HepG2 (cell line): ENCODE measurements around the gene MTOR. TPM values are rescaled to one million over a fixed set of nuclear protein-coding genes. Genes with fewer than 3 reads are reported as not detected.
"Not testable (repeated sequence)": the region's sequence is repeated elsewhere in the genome, so short reads cannot be mapped to it uniquely, and the experiment has no call there.

ENCODE experiments used
- ATAC-seq: fragments of 200-7000 bp; cut with Tn5 transposase; 3 replicates; pipeline ENCODE4 v1.9.1; 2020; ENCODE audit warnings: mild to moderate bottlenecking, moderate library complexity
- BruUV-seq: library from RNA; stranded (reverse); fragments of 400-500 nt; replicated peaks from 2 replicates; lab custom pipeline; 2021; lab: Mats Ljungman, UMichigan
- CTCF ChIA-PET: fragments of 300-600 bp; formaldehyde crosslinking; extraction: SDS; loops from one replicate; lab custom pipeline; 2021; ENCODE audit warnings: low total read pairs, inconsistent platforms, low intra/inter-chr PET ratio; lab: Yijun Ruan, JAX
- POLR2A ChIA-PET: fragments of 350-600 bp; sonication (Branson Sonifier 250); formaldehyde crosslinking; loops from one replicate; lab custom pipeline; 2020; ENCODE audit warnings: antibody characterized with exemption, inconsistent platforms; lab: Yijun Ruan, JAX
- DNase-seq: peaks from one replicate; pipeline ENCODE4 v3.0.0-alpha.2; 2015; ENCODE audit warnings: low spot score
- FAIRE-seq: peaks from 3 replicates; lab custom pipeline; 2011; peaks lifted over from hg19 to GRCh38; lab: Jason Lieb, UNC
- H2AFZ ChIP-seq: one replicate; pipeline ENCODE4 v1.6.1; 2011; ENCODE audit warnings: low read length, inconsistent platforms
- H3K27ac ChIP-seq: fragments of 300-600 bp; 3 replicates; pipeline ENCODE4 v1.8.0; 2011; ENCODE audit warnings: mixed run types, mild to moderate bottlenecking, mixed read lengths, low read length, inconsistent platforms; ENCODE audit not compliant: insufficient read depth; ENCODE audit errors: extremely low read length
- H3K27me3 ChIP-seq, 2 experiments: fragments of 200-600 bp in 1 of 2; 2 replicates in 1 of 2; 3 replicates in 1 of 2; pipeline versions ENCODE4 v1.6.0 to v1.8.0; 2011; ENCODE audit warnings: low read length in 2 of 2, mild to moderate bottlenecking in 2 of 2, moderate library complexity in 2 of 2, inconsistent platforms in 1 of 2; ENCODE audit not compliant: insufficient read depth in 2 of 2, control insufficient read depth in 1 of 2
- H3K36me3 ChIP-seq, 2 experiments: fragments of 200-600 bp in 1 of 2; replicated peaks in 1 of 2; 2 replicates in 1 of 2; 3 replicates in 1 of 2; pipeline versions ENCODE4 v1.5.1 to v1.8.0; 2011; ENCODE audit warnings: low read length in 2 of 2, inconsistent platforms in 1 of 2; ENCODE audit not compliant: insufficient read depth in 2 of 2, control insufficient read depth in 1 of 2
- H3K4me1 ChIP-seq: 2 replicates; pipeline ENCODE4 v1.5.1; 2012; ENCODE audit warnings: low read length, inconsistent platforms; ENCODE audit not compliant: insufficient read depth
- H3K4me2 ChIP-seq: 2 replicates; pipeline ENCODE4 v1.6.0; 2011; ENCODE audit warnings: low read depth, low read length, inconsistent platforms
- H3K4me3 ChIP-seq, 3 experiments: fragments of 200-600 bp in 1 of 3; sonication (generic), shearing (Covaris generic) in 1 of 3; replicated peaks in 1 of 3; 2 replicates each; pipeline ENCODE4 v1.5.1; 2011 to 2016; ENCODE audit warnings: low read length in 3 of 3, inconsistent platforms in 2 of 3, low read depth in 2 of 3, mild to moderate bottlenecking in 2 of 3, control low read depth in 1 of 3, mixed read lengths in 1 of 3; ENCODE audit not compliant: insufficient read depth in 1 of 3
- H3K79me2 ChIP-seq: one replicate; pipeline ENCODE4 v1.6.1; 2011; ENCODE audit warnings: low read length, inconsistent platforms; ENCODE audit not compliant: insufficient read depth
- H3K9ac ChIP-seq: 2 replicates; pipeline ENCODE4 v1.6.0; 2011; ENCODE audit warnings: mild to moderate bottlenecking, low read depth, low read length, inconsistent platforms; ENCODE audit not compliant: insufficient read depth
- H3K9me3 ChIP-seq: 2 replicates; pipeline ENCODE4 v1.5.1; 2012; ENCODE audit warnings: mild to moderate bottlenecking, low read length
- H4K20me1 ChIP-seq: 2 replicates; pipeline ENCODE4 v1.6.0; 2011; ENCODE audit warnings: inconsistent platforms, mild to moderate bottlenecking, low read length, moderate library complexity; ENCODE audit not compliant: insufficient read depth
- SATB2 ChIP-seq: sonication (generic); formaldehyde crosslinking; IDR thresholded peaks from 2 replicates; pipeline ENCODE4 v1.5.0; 2020; ENCODE audit warnings: missing genetic modification reagents
- SMAD1 ChIP-seq: sonication (generic); formaldehyde crosslinking; IDR thresholded peaks from 2 replicates; pipeline ENCODE4 v1.4.0; 2020; ENCODE audit warnings: missing genetic modification reagents, low read depth, mild to moderate bottlenecking, borderline replicate concordance
- ZBTB20 ChIP-seq: sonication (generic); formaldehyde crosslinking; IDR thresholded peaks from 2 replicates; pipeline ENCODE4 v1.8.1; 2023; ENCODE audit warnings: missing genetic modification reagents, low read depth, mild to moderate bottlenecking, borderline replicate concordance
- ZC3H13 ChIP-seq: sonication (generic); formaldehyde crosslinking; IDR thresholded peaks from 2 replicates; pipeline ENCODE4 v1.8.1; 2023; ENCODE audit warnings: mild to moderate bottlenecking, missing genetic modification reagents, moderate library complexity
- ZNF441 ChIP-seq: sonication (generic); formaldehyde crosslinking; IDR thresholded peaks from 2 replicates; pipeline ENCODE4 v1.7.0; 2021; ENCODE audit warnings: missing genetic modification reagents, borderline replicate concordance
- ZNF788 ChIP-seq: sonication (generic); formaldehyde crosslinking; IDR thresholded peaks from 2 replicates; pipeline ENCODE4 v1.5.0; 2020; ENCODE audit warnings: mild to moderate bottlenecking, missing genetic modification reagents, borderline replicate concordance
- WGBS: methylation state at CpG from one replicate; pipeline ENCODE4 v1.1.6; 2017; ENCODE audit warnings: low lambda C conversion rate; 5-methylcytosine and 5-hydroxymethylcytosine counted together
- in situ Hi-C: cut with HindIII; loops from 2 replicates; pipeline ENCODE4 v1.10.0; 2017; ENCODE audit warnings: low pct_unique_long_range_greater_than_20kb; ENCODE audit not compliant: extremely low pct_ligation_motif_present
- intact Hi-C: fragments of 100-400 bp; cut with micrococcal nuclease; formaldehyde crosslinking; loops from one replicate; pipeline ENCODE4 v1.10.0; 2022; ENCODE audit not compliant: unreplicated experiment
- polyA plus RNA-seq, 8 experiments: library from polyadenylated mRNA; depleted of rRNA in 3 of 8; stranded (reverse) in 7 of 8; unstranded in 1 of 8; fragments of >200 nt; fragmentation: Illumina TruSeq in 4 of 8; extraction: Trizol in 4 of 8; gene quantifications; 2 replicates each; pipeline versions ENCODE4 v1.2.1 to v1.2.3, GENCODE V29; 2011 to 2016; ENCODE audit warnings: low read depth in 4 of 8, missing spikeins in 1 of 8, mixed read lengths in 1 of 8; ENCODE audit not compliant: insufficient read depth in 1 of 8
- total RNA-seq, 5 experiments: library from RNA; depleted of rRNA; stranded (reverse); fragments of >200 nt; fragmentation: Illumina TruSeq; extraction: Trizol; gene quantifications; 2 replicates each; pipeline ENCODE4 v1.2.3, GENCODE V29; 2016; ENCODE audit warnings: low read depth in 1 of 5
- TF ChIP-seq, protein P1 (sequence below): sonication (generic); formaldehyde crosslinking; IDR thresholded peaks from 2 replicates; pipeline ENCODE4 v1.4.0; 2020; ENCODE audit warnings: missing genetic modification reagents
- TF ChIP-seq, protein P2 (sequence below): sonication (generic); formaldehyde crosslinking; IDR thresholded peaks from 2 replicates; pipeline ENCODE4 v1.5.0; 2020; ENCODE audit warnings: missing genetic modification reagents

The MTOR gene
- total and polyA plus RNA-seq, 2 of the 13 experiments (the other 11 are each of a cell fraction or from before 2014, with no cell fraction given), result 24.6 to 34.6 TPM

DNA sequence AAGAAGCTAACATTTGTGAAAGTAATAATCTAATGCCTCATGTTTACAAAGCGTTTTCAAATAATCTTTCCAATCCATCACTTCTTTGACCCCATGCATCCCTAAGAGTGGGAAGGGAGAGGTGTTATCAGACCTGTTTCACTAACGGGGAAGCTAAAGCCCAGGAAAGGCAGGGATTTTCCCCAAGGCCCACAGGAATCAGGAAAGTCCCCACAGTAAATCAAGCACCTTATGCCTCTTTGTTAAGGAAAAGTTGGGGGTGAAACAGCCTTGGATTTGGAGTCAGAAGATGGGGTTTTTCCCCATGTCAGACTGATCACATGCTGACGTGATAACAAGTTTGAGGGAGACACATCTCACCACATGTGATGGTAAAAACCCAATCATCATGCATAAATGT lies 93.1 kb downstream of the MTOR start (continued):
- TF ChIP-seq, protein P1, sequence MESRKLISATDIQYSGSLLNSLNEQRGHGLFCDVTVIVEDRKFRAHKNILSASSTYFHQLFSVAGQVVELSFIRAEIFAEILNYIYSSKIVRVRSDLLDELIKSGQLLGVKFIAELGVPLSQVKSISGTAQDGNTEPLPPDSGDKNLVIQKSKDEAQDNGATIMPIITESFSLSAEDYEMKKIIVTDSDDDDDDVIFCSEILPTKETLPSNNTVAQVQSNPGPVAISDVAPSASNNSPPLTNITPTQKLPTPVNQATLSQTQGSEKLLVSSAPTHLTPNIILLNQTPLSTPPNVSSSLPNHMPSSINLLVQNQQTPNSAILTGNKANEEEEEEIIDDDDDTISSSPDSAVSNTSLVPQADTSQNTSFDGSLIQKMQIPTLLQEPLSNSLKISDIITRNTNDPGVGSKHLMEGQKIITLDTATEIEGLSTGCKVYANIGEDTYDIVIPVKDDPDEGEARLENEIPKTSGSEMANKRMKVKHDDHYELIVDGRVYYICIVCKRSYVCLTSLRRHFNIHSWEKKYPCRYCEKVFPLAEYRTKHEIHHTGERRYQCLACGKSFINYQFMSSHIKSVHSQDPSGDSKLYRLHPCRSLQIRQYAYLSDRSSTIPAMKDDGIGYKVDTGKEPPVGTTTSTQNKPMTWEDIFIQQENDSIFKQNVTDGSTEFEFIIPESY (CRISPR knock-in tag), result no peak
- TF ChIP-seq ZBTB20 (CRISPR knock-in tag), result no peak
- TF ChIP-seq, all 625 proteins: peak for 0

DNA sequence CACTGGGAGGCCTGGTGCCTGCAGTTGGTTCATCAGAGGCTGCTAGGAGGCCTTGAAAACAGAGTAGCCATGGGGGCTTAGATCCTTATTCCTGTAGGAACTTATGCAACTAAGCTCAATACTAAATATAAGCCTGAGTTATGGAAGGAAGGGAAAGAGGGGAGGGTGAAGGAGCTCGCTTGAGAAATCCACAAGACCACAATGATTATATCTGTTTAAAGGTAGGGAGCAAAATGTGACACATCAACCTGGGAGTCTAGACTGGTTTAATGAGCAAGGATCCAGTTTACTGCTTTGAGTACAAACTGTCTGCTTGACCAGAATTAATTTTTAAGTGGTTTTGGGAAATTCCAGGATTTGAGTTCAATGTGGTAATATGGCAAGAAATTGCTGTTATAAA lies 93.6 kb downstream of the MTOR start:
- 100% methylated on average over 1 of the region's 1 CpG for WGBS
- H3K4me1 ChIP-seq, result no peaks in the 10 kb centered on the region
- no peaks in the 10 kb centered on the region for H3K27me3 ChIP-seq
- no peak overlapping the region for H3K4me3 ChIP-seq
- CTCF ChIA-PET, result no interaction called here
- no peak for FAIRE-seq
- H3K79me2 ChIP-seq, result no peaks in the 10 kb centered on the region
- intact Hi-C loops, result loop anchor here (1.0 kb wide), 1 partner anchor 16 kb away; no protein-coding TSS in a partner anchor
- H3K4me2 ChIP-seq, result no peak overlapping the region
- H3K36me3 ChIP-seq, result peaks cover 0 to 4% of the 10 kb centered on the region in 2 experiments; a peak in 1 of 5 replicates
- DNase-seq, result no peak
- no TSS peak for BruUV-seq
- no peak for ATAC-seq
- no peaks in the 10 kb centered on the region for H4K20me1 ChIP-seq
- no peak for TF ChIP-seq ZNF788 (CRISPR knock-in tag)
- TF ChIP-seq ZC3H13 (CRISPR knock-in tag), result no peak
- no peak for TF ChIP-seq ZNF441 (CRISPR knock-in tag)
- TF ChIP-seq SATB2 (CRISPR knock-in tag), result no peak
- TF ChIP-seq SMAD1 (CRISPR knock-in tag), result no peak
- TF ChIP-seq, protein P2, sequence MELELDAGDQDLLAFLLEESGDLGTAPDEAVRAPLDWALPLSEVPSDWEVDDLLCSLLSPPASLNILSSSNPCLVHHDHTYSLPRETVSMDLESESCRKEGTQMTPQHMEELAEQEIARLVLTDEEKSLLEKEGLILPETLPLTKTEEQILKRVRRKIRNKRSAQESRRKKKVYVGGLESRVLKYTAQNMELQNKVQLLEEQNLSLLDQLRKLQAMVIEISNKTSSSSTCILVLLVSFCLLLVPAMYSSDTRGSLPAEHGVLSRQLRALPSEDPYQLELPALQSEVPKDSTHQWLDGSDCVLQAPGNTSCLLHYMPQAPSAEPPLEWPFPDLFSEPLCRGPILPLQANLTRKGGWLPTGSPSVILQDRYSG, result no peak
- TF ChIP-seq, all 625 proteins: peak for 0
- H3K9me3 ChIP-seq, result no peaks in the 10 kb centered on the region
- no peak overlapping the region for H2AFZ ChIP-seq
- no peak overlapping the region for H3K9ac ChIP-seq
- in situ Hi-C loops, result no loop called here
- H3K27ac ChIP-seq, result no peak overlapping the region
- POLR2A ChIA-PET, result interaction anchor here (0.9 kb wide), 1 partner anchor 69 kb away, joined by 3 read pairs; the partner anchor contains the start of gene EXOSC10

DNA sequence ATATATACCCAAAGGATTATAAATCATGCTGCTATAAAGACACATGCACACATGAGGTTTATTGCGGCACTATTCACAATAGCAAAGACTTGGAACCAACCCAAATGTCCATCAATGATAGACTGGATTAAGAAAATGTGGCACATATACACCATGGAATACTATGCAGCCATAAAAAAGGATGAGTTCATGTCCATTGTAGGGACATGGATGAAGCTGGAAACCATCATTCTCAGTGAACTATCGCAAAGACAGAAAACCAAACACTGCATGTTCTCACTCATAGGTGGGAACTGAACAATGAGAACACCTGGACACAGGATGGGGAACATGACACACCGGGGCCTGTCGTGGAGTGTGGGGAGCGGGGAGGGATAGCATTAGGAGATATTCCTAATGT lies 95.6 kb downstream of the MTOR start:
- POLR2A ChIA-PET, H3K4me3 ChIP-seq, H3K36me3 ChIP-seq, in situ Hi-C loops, ATAC-seq, H3K4me2 ChIP-seq, CTCF ChIA-PET, H3K27ac ChIP-seq, BruUV-seq, H2AFZ ChIP-seq, DNase-seq, FAIRE-seq, H3K4me1 ChIP-seq, H3K9ac ChIP-seq, H3K79me2 ChIP-seq, H3K9me3 ChIP-seq, H4K20me1 ChIP-seq, H3K27me3 ChIP-seq, intact Hi-C loops: not testable (repeated sequence)
- WGBS, result 98% methylated on average over 5 of the region's 5 CpGs
